Loucy (cell line): ENCODE measurements around the gene NTSR2.

Experiments
- H2AFZ ChIP-seq: fragments of 200-600 bp; sonication (generic); 2 replicates; pipeline ENCODE4 v1.6.0; 2016; ENCODE audit warnings: antibody characterized with exemption, mild to moderate bottlenecking, low read length, moderate library complexity
- H3F3A ChIP-seq: fragments of 200-600 bp; 2 replicates; pipeline ENCODE4 v1.6.0; 2016; ENCODE audit warnings: antibody characterized with exemption, low read depth, mild to moderate bottlenecking
- H3K27me3 ChIP-seq: fragments of 200-600 bp; sonication (generic); 2 replicates; pipeline ENCODE4 v1.6.1; 2014; ENCODE audit warnings: low read length, mild to moderate bottlenecking; ENCODE audit not compliant: insufficient read depth, poor library complexity, severe bottlenecking
- H3K36me3 ChIP-seq: fragments of 200-600 bp; sonication (generic); 2 replicates; pipeline ENCODE4 v1.6.1; 2016; ENCODE audit warnings: low read length; ENCODE audit not compliant: insufficient read depth
- H3K4me1 ChIP-seq: fragments of 200-600 bp; sonication (generic); 2 replicates; pipeline ENCODE4 v1.5.1; 2014; ENCODE audit warnings: low read length, mild to moderate bottlenecking; ENCODE audit not compliant: insufficient read depth, poor library complexity, severe bottlenecking
- H3K4me2 ChIP-seq: fragments of 200-600 bp; sonication (generic); 2 replicates; pipeline ENCODE4 v1.6.0; 2014; ENCODE audit warnings: antibody characterized with exemption, low read length, low read depth, mild to moderate bottlenecking; ENCODE audit not compliant: poor library complexity, severe bottlenecking
- H3K4me3 ChIP-seq: fragments of 200-600 bp; sonication (generic); 2 replicates; pipeline ENCODE4 v1.5.1; 2014; ENCODE audit warnings: low read length, mild to moderate bottlenecking, mixed read lengths; ENCODE audit not compliant: poor library complexity, severe bottlenecking
- H3K79me2 ChIP-seq: fragments of 200-600 bp; sonication (generic); 2 replicates; pipeline ENCODE4 v1.6.1; 2014; ENCODE audit warnings: low read length; ENCODE audit not compliant: insufficient read depth
- H3K9ac ChIP-seq: fragments of 200-600 bp; sonication (generic); 2 replicates; pipeline ENCODE4 v1.6.0; 2014; ENCODE audit warnings: mild to moderate bottlenecking, low read depth, low read length, moderate library complexity; ENCODE audit not compliant: poor library complexity, severe bottlenecking
- H3K9me2 ChIP-seq: fragments of 200-600 bp; sonication (generic); replicated peaks from 2 replicates; pipeline ENCODE4 v1.6.1; 2016; ENCODE audit warnings: low read depth, low read length, mixed read lengths
- H3K9me3 ChIP-seq: fragments of 200-600 bp; sonication (generic); 2 replicates; pipeline ENCODE4 v1.6.1; 2014; ENCODE audit warnings: mild to moderate bottlenecking, antibody characterized with exemption, low read length, low read depth; ENCODE audit not compliant: insufficient read depth
- H4K20me1 ChIP-seq: fragments of 200-600 bp; sonication (generic); 2 replicates; pipeline ENCODE4 v1.6.0; 2014; ENCODE audit warnings: antibody characterized with exemption, low read length, mild to moderate bottlenecking; ENCODE audit not compliant: insufficient read depth, poor library complexity, severe bottlenecking
- EZH2phosphoT487 ChIP-seq: fragments of 200-600 bp; IDR thresholded peaks from 2 replicates; pipeline ENCODE4 v1.6.1; 2018; ENCODE audit warnings: antibody characterized with exemption, mild to moderate bottlenecking, moderate library complexity, borderline replicate concordance
- TF ChIP-seq, protein P1 (sequence below): fragments of 200-600 bp; sonication (generic); conservative IDR thresholded peaks from 2 replicates; pipeline ENCODE4 v1.5.1; 2014; ENCODE audit warnings: mild to moderate bottlenecking, antibody characterized with exemption, low read length

Gene NTSR2

DNA sequence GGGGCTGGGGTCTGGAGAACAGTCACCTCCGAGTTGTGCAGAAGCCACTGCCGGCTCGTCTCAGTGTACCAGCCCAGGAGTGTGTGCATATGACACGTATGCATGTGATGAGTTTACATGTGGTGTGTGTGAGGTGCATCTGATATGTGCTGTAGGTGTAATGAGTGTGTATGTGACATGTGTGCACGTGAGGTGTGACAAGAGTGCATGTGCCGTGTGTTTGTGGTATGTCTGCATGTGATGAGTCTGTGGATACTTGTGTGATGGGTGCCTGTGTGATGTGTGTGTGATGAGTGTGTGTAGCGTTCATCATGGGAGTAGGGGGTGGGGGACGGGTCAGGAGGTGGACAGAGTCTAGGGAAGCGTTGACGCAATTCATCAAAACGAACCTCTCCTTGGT lies 12.8 kb downstream of the NTSR2 start:
- no peaks in the 10 kb centered on the region for H3F3A ChIP-seq
- H3K27me3 ChIP-seq, result no peaks in the 10 kb centered on the region
- TF ChIP-seq, protein P1, sequence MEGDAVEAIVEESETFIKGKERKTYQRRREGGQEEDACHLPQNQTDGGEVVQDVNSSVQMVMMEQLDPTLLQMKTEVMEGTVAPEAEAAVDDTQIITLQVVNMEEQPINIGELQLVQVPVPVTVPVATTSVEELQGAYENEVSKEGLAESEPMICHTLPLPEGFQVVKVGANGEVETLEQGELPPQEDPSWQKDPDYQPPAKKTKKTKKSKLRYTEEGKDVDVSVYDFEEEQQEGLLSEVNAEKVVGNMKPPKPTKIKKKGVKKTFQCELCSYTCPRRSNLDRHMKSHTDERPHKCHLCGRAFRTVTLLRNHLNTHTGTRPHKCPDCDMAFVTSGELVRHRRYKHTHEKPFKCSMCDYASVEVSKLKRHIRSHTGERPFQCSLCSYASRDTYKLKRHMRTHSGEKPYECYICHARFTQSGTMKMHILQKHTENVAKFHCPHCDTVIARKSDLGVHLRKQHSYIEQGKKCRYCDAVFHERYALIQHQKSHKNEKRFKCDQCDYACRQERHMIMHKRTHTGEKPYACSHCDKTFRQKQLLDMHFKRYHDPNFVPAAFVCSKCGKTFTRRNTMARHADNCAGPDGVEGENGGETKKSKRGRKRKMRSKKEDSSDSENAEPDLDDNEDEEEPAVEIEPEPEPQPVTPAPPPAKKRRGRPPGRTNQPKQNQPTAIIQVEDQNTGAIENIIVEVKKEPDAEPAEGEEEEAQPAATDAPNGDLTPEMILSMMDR, result no peak
- TF ChIP-seq EZH2phosphoT487, result no peak
- no peak overlapping the region for H2AFZ ChIP-seq
- H3K4me3 ChIP-seq, result no peak overlapping the region
- no peaks in the 10 kb centered on the region for H3K36me3 ChIP-seq
- H3K9me3 ChIP-seq, result no peaks in the 10 kb centered on the region
- peaks cover 10% of the 10 kb centered on the region for H3K4me1 ChIP-seq
- H3K4me2 ChIP-seq, result no peak overlapping the region
- H3K9me2 ChIP-seq, result no peaks in the 10 kb centered on the region
- no peaks in the 10 kb centered on the region for H4K20me1 ChIP-seq
- no peaks in the 10 kb centered on the region for H3K79me2 ChIP-seq
- H3K9ac ChIP-seq, result no peak overlapping the region

DNA sequence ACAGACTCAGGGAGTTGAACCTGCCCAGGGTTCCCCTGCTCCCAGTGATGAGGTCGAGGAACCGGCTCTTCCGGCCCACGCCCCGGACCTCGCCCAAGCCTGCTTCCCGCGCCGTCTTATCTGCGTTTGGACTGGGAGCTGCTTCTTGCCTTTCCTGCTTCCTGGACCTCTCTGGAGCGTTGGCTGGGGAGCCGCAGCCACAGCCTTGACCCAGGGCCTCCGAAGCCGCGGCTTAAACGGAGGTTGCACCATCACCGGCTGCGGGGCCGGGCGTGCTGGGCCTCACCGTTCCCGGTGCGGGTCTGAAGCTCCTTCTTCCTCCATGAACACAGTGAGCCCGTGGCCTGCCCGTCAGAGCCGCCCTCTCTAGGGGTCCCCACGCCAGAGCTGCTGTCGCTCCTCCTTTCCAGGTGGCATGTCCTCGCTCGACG lies 13.3 kb downstream of the NTSR2 start:
- no peaks in the 10 kb centered on the region for H3K79me2 ChIP-seq

DNA sequence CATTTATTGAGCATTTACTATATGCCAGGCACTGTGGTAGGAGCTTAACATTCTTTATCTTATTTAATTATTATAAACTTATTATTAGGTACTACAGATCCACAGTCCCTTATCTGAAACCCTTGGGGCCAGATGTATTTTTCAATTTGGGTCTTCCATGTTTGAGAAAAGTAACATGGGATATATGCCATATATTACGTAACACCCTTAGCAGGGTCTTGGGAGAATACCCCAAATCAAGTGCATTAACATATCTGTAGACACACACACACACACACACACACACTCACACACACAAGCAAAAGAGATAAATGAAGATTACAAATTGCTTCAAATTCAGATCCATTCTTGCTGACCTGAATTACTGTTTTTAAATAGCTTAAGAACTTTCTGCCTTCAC lies 13.7 kb downstream of the NTSR2 start:
- H3K9ac ChIP-seq, result no peak overlapping the region
- H3K4me1 ChIP-seq, result peaks cover under 1% of the 10 kb centered on the region
- no peaks in the 10 kb centered on the region for H4K20me1 ChIP-seq
- H3K79me2 ChIP-seq, result no peaks in the 10 kb centered on the region
- H3F3A ChIP-seq, result no peaks in the 10 kb centered on the region
- H3K9me3 ChIP-seq, result no peaks in the 10 kb centered on the region
- no peak overlapping the region for H3K4me3 ChIP-seq
- H3K27me3 ChIP-seq, result no peaks in the 10 kb centered on the region
- no peak overlapping the region for H3K4me2 ChIP-seq
- H2AFZ ChIP-seq, result no peak overlapping the region
- TF ChIP-seq, protein P1, result no peak
- H3K36me3 ChIP-seq, result no peaks in the 10 kb centered on the region
- no peaks in the 10 kb centered on the region for H3K9me2 ChIP-seq

More for the DNA sequence above, 13.3 kb downstream of the NTSR2 start:
- Histone ChIP-seq H3K9ac (no peak overlapping the region), H3K4me1 (peaks cover 5% of the 10 kb centered on the region), H3K36me3 (no peaks in the 10 kb centered on the region), H3F3A (no peaks in the 10 kb centered on the region), H3K4me3 (no peak overlapping the region), H3K9me3 (no peaks in the 10 kb centered on the region), H4K20me1 (no peaks in the 10 kb centered on the region), H2AFZ (no peak overlapping the region), H3K27me3 (no peaks in the 10 kb centered on the region), H3K9me2 (no peaks in the 10 kb centered on the region), H3K4me2 (no peak overlapping the region)
- TF ChIP-seq, protein P1, result no peak
